ENCODE data around the gene KIF22.
A peak's percentile ranks its signal among the peaks of the same experiment; 100 is the strongest.
"Not testable (repeated sequence)": the region's sequence is repeated elsewhere in the genome, so short reads cannot be mapped to it uniquely, and the experiment has no call there.

Gene KIF22

GRCh38 chr16:29790183-29790948 lies at the start of gene KIF22:
TSS of gene KIF22 (plus strand) at chr16:29790751. CDS start at chr16:29790760, 9 bp downstream.
- peak; percentile 95 for DNase-seq

GRCh38 chr16:29742683-29743275 lies 47.8 kb upstream of the KIF22 start:
- no peak for DNase-seq

- DNase-seq: no peak
Measured at GRCh38 chr16:29743475-29743826, 47.1 kb upstream of the KIF22 start.

GRCh38 chr16:29743827-29744531 lies 46.6 kb upstream of the KIF22 start:
- DNase-seq: no peak

- no peak for DNase-seq
Measured at GRCh38 chr16:29744541-29745101, 45.9 kb upstream of the KIF22 start.

GRCh38 chr16:29745121-29745852 lies 45.3 kb upstream of the KIF22 start:
- DNase-seq: no peak

- DNase-seq: no peak
Measured at GRCh38 chr16:29745853-29746345, 44.7 kb upstream of the KIF22 start, which contains the start of gene C16orf54. TSS of gene C16orf54 (minus strand) at chr16:29745990. CDS start at chr16:29744951, 1,039 bp downstream.

- not testable (repeated sequence) for DNase-seq
Measured at GRCh38 chr16:29746518-29746917, 44.0 kb upstream of the KIF22 start.

GRCh38 chr16:29747947-29748759 lies 42.4 kb upstream of the KIF22 start:
- DNase-seq: no peak

GRCh38 chr16:29748760-29749149 lies 41.8 kb upstream of the KIF22 start:
- not testable (repeated sequence) for DNase-seq

GRCh38 chr16:29753516-29753915 lies 37.0 kb upstream of the KIF22 start:
- DNase-seq: no peak

- DNase-seq: no peak
Measured at GRCh38 chr16:29756654-29757053, 33.9 kb upstream of the KIF22 start.

GRCh38 chr16:29757086-29757485 lies 33.5 kb upstream of the KIF22 start:
- not testable (repeated sequence) for DNase-seq

GRCh38 chr16:29757950-29758466 lies 32.5 kb upstream of the KIF22 start:
- no peak for DNase-seq

- DNase-seq: no peak
Measured at GRCh38 chr16:29760567-29761279, 29.8 kb upstream of the KIF22 start.

- not testable (repeated sequence) for DNase-seq
Measured at GRCh38 chr16:29761280-29761651, 29.3 kb upstream of the KIF22 start.

- no peak for DNase-seq
Measured at GRCh38 chr16:29761882-29762281, 28.7 kb upstream of the KIF22 start.

- DNase-seq: no peak
Measured at GRCh38 chr16:29763326-29763725, 27.2 kb upstream of the KIF22 start.

GRCh38 chr16:29765167-29766032 lies 25.2 kb upstream of the KIF22 start:
- DNase-seq: no peak

- DNase-seq: no peak
Measured at GRCh38 chr16:29766571-29766970, 24.0 kb upstream of the KIF22 start.
